Activated gamma-delta T cell treated with Interleukin-2 at 50 U/mL for 16 hours (primary cell): ENCODE measurements around the gene ARHGAP15.

ENCODE experiments used
- DNase-seq: peaks from one replicate; pipeline ENCODE4 v3.0.0-alpha.2; 2020

ARHGAP15 gene

GRCh38 chr2:143354050-143354750 lies 225.0 kb downstream of the ARHGAP15 start:
- DNase-seq = no peak

- DNase-seq = no peak
Observed at GRCh38 chr2:143355870-143356269, 226.7 kb downstream of the ARHGAP15 start.

- DNase-seq = no peak
Observed at GRCh38 chr2:143356336-143356735, 227.1 kb downstream of the ARHGAP15 start.

GRCh38 chr2:143356736-143357446 lies 227.7 kb downstream of the ARHGAP15 start:
- no peak for DNase-seq

GRCh38 chr2:143357966-143358365 lies 228.7 kb downstream of the ARHGAP15 start:
- DNase-seq = no peak

- no peak for DNase-seq
Observed at GRCh38 chr2:143361346-143361745, 232.1 kb downstream of the ARHGAP15 start.

GRCh38 chr2:143371616-143372015 lies 242.4 kb downstream of the ARHGAP15 start:
- DNase-seq = no peak

- DNase-seq = no peak
Observed at GRCh38 chr2:143375384-143375880, 246.2 kb downstream of the ARHGAP15 start.

- DNase-seq = no peak
Observed at GRCh38 chr2:143378996-143379395, 249.8 kb downstream of the ARHGAP15 start.

- DNase-seq = no peak
Observed at GRCh38 chr2:143379955-143380354, 250.7 kb downstream of the ARHGAP15 start.

GRCh38 chr2:143382573-143382972 lies 253.4 kb downstream of the ARHGAP15 start:
- no peak for DNase-seq

GRCh38 chr2:143383016-143383415 lies 253.8 kb downstream of the ARHGAP15 start:
- no peak for DNase-seq

- no peak for DNase-seq
Observed at GRCh38 chr2:143384111-143384510, 254.9 kb downstream of the ARHGAP15 start.

GRCh38 chr2:143390171-143390570 lies 261.0 kb downstream of the ARHGAP15 start:
- no peak for DNase-seq

- DNase-seq = no peak
Observed at GRCh38 chr2:143392358-143392757, 263.1 kb downstream of the ARHGAP15 start.

GRCh38 chr2:143394062-143394461 lies 264.8 kb downstream of the ARHGAP15 start:
- no peak for DNase-seq

- no peak for DNase-seq
Observed at GRCh38 chr2:143397884-143398614, 268.8 kb downstream of the ARHGAP15 start.

- no peak for DNase-seq
Observed at GRCh38 chr2:143398781-143399180, 269.6 kb downstream of the ARHGAP15 start.

GRCh38 chr2:143399631-143400069 lies 270.4 kb downstream of the ARHGAP15 start:
- no peak for DNase-seq

- DNase-seq = no peak
Observed at GRCh38 chr2:143401861-143402260, 272.6 kb downstream of the ARHGAP15 start.

- no peak for DNase-seq
Observed at GRCh38 chr2:143402451-143402850, 273.2 kb downstream of the ARHGAP15 start.

- DNase-seq = no peak
Observed at GRCh38 chr2:143410082-143410897, 281.1 kb downstream of the ARHGAP15 start.

- no peak for DNase-seq
Observed at GRCh38 chr2:143415571-143415970, 286.4 kb downstream of the ARHGAP15 start.
